IMR-90 (cell line): ENCODE results near the gene KIF21A. TPM values are rescaled to one million over a fixed set of nuclear protein-coding genes. Genes with fewer than 3 reads are reported as not detected.

Experiments used
- ATAC-seq: fragments of 200-7000 bp; cut with Tn5 transposase; 2 replicates; pipeline ENCODE4 v1.9.1; 2020; ENCODE audit warnings: low read depth, mild to moderate bottlenecking, moderate library complexity
- BruUV-seq: library from RNA; stranded (reverse); fragments of 400-500 nt; replicated peaks from 2 replicates; lab custom pipeline; 2021; lab: Mats Ljungman, UMichigan
- CTCF ChIA-PET: fragments of 300-600 bp; formaldehyde crosslinking; extraction: SDS; loops from one replicate; lab custom pipeline; 2021; ENCODE audit warnings: antibody characterized with exemption; lab: Yijun Ruan, JAX
- POLR2A ChIA-PET: fragments of 300-600 bp; sonication (Branson Sonifier 250); formaldehyde crosslinking; loops from one replicate; lab custom pipeline; 2022; ENCODE audit warnings: antibody characterized with exemption; ENCODE audit not compliant: unreplicated experiment; lab: Charles Lee
- DNase-seq: peaks from one replicate; pipeline ENCODE4 v3.0.0; 2013
- H2AFZ ChIP-seq: replicated peaks from 2 replicates; pipeline ENCODE3; 2013; ENCODE audit warnings: low read length, mild to moderate bottlenecking; ENCODE audit not compliant: poor library complexity
- H2AK5ac ChIP-seq: 2 replicates; pipeline ENCODE4 v1.6.1; 2013; ENCODE audit warnings: low read depth, low read length, inconsistent platforms
- H2AK9ac ChIP-seq: replicated peaks from 2 replicates; pipeline ENCODE3; 2013; ENCODE audit warnings: mild to moderate bottlenecking, low read depth, low read length, moderate library complexity; ENCODE audit not compliant: poor library complexity
- H2BK120ac ChIP-seq: 2 replicates; pipeline ENCODE4 v1.6.1; 2013; ENCODE audit warnings: low read depth, low read length, inconsistent platforms
- H2BK15ac ChIP-seq: 3 replicates; pipeline ENCODE4 v1.6.1; 2013; ENCODE audit warnings: low read depth, low read length, inconsistent platforms
- H2BK20ac ChIP-seq: 2 replicates; pipeline ENCODE4 v1.6.1; 2013; ENCODE audit warnings: low read depth, mild to moderate bottlenecking, inconsistent platforms, low read length, moderate library complexity
- H2BK5ac ChIP-seq: 2 replicates; pipeline ENCODE4 v1.6.1; 2013; ENCODE audit warnings: mild to moderate bottlenecking, low read depth, low read length, inconsistent platforms; ENCODE audit not compliant: poor library complexity, severe bottlenecking
- H3K14ac ChIP-seq: replicated peaks from 2 replicates; pipeline ENCODE4 v1.6.1; 2013; ENCODE audit warnings: low read depth, low read length, inconsistent platforms
- H3K18ac ChIP-seq: 2 replicates; pipeline ENCODE4 v1.6.1; 2013; ENCODE audit warnings: low read depth, low read length, control low read depth
- H3K23ac ChIP-seq: 2 replicates; pipeline ENCODE4 v1.6.1; 2013; ENCODE audit warnings: low read depth, low read length, inconsistent platforms
- H3K27ac ChIP-seq: 2 replicates; pipeline ENCODE4 v1.5.1; 2013; ENCODE audit warnings: mild to moderate bottlenecking, control low read depth, low read length; ENCODE audit not compliant: insufficient read depth
- H3K27me3 ChIP-seq: 2 replicates; pipeline ENCODE4 v1.6.1; 2013; ENCODE audit warnings: low read length; ENCODE audit not compliant: control insufficient read depth, insufficient read depth
- H3K36me3 ChIP-seq: 2 replicates; pipeline ENCODE4 v1.6.1; 2013; ENCODE audit warnings: low read length, mixed read lengths; ENCODE audit not compliant: control insufficient read depth, insufficient read depth
- H3K4ac ChIP-seq: 2 replicates; pipeline ENCODE4 v1.6.1; 2013; ENCODE audit warnings: low read depth, low read length, inconsistent platforms
- H3K4me1 ChIP-seq: 2 replicates; pipeline ENCODE4 v1.6.1; 2013; ENCODE audit warnings: low read length, mixed read lengths; ENCODE audit not compliant: control insufficient read depth, insufficient read depth
- H3K4me2 ChIP-seq: 2 replicates; pipeline ENCODE4 v1.6.1; 2013; ENCODE audit warnings: low read depth, mild to moderate bottlenecking, control low read depth, low read length, moderate library complexity
- H3K4me3 ChIP-seq: 2 replicates; pipeline ENCODE4 v1.5.1; 2013; ENCODE audit warnings: low read depth, mild to moderate bottlenecking, control low read depth, low read length, moderate library complexity; ENCODE audit not compliant: insufficient read depth
- H3K56ac ChIP-seq: 2 replicates; pipeline ENCODE4 v1.6.1; 2013; ENCODE audit warnings: low read length, inconsistent platforms; ENCODE audit not compliant: insufficient read depth; ENCODE audit errors: extremely low read depth
- H3K79me1 ChIP-seq, 2 experiments: 2 replicates each; pipeline ENCODE4 v1.6.1; 2013; ENCODE audit warnings: low read length in 2 of 2, inconsistent platforms in 1 of 2, low read depth in 1 of 2
- H3K9ac ChIP-seq: 2 replicates; pipeline ENCODE4 v1.6.1; 2013; ENCODE audit warnings: low read depth, low read length, control low read depth
- H3K9me1 ChIP-seq: 2 replicates; pipeline ENCODE4 v1.6.1; 2013; ENCODE audit warnings: low read length, inconsistent platforms; ENCODE audit not compliant: insufficient read depth
- H3K9me3 ChIP-seq: 2 replicates; pipeline ENCODE4 v1.6.1; 2013; ENCODE audit warnings: low read length; ENCODE audit not compliant: control insufficient read depth, insufficient read depth
- H4K20me1 ChIP-seq: 2 replicates; pipeline ENCODE4 v1.6.1; 2013; ENCODE audit warnings: low read length, inconsistent platforms; ENCODE audit not compliant: insufficient read depth
- H4K5ac ChIP-seq: 2 replicates; pipeline ENCODE4 v1.6.1; 2013; ENCODE audit warnings: mild to moderate bottlenecking, low read depth, low read length, control low read depth
- H4K8ac ChIP-seq, 2 experiments: 2 replicates each; pipeline ENCODE4 v1.6.1; 2013; ENCODE audit warnings: low read depth in 2 of 2, low read length in 2 of 2, control low read depth in 1 of 2, inconsistent platforms in 1 of 2
- H4K91ac ChIP-seq: 2 replicates; pipeline ENCODE4 v1.6.1; 2013; ENCODE audit warnings: low read depth, low read length, inconsistent platforms; ENCODE audit not compliant: insufficient read depth
- BHLHE40 ChIP-seq: fragments of 150-350 bp; IDR thresholded peaks from 2 replicates; pipeline ENCODE4 v1.6.1; 2016; ENCODE audit warnings: mild to moderate bottlenecking, low read depth, low read length
- CEBPB ChIP-seq: IDR thresholded peaks from 2 replicates; pipeline ENCODE4 v1.6.1; 2012; ENCODE audit warnings: low read depth, low read length, improper control_type of control experiment
- CHD1 ChIP-seq: IDR thresholded peaks from 2 replicates; pipeline ENCODE4 v1.6.1; 2012; ENCODE audit warnings: low read depth, low read length, improper control_type of control experiment
- CTCF ChIP-seq: conservative IDR thresholded peaks from 2 replicates; pipeline ENCODE4 v1.5.1; 2012; ENCODE audit warnings: mild to moderate bottlenecking, low read depth, low read length, improper control_type of control experiment
- ELK1 ChIP-seq: fragments of 150-350 bp; IDR thresholded peaks from 2 replicates; pipeline ENCODE4 v1.6.1; 2016; ENCODE audit warnings: low read depth, mild to moderate bottlenecking, low read length, moderate library complexity, borderline replicate concordance
- FOS ChIP-seq: fragments of 150-350 bp; IDR thresholded peaks from 2 replicates; pipeline ENCODE4 v1.6.1; 2016; ENCODE audit warnings: low read depth, low read length
- MAFK ChIP-seq: IDR thresholded peaks from 2 replicates; pipeline ENCODE4 v1.6.1; 2012; ENCODE audit warnings: low read depth, low read length, improper control_type of control experiment
- MAZ ChIP-seq: IDR thresholded peaks from 2 replicates; pipeline ENCODE4 v1.6.1; 2012; ENCODE audit warnings: low read depth, mild to moderate bottlenecking, low read length, improper control_type of control experiment, moderate library complexity, borderline replicate concordance
- MXI1 ChIP-seq: IDR thresholded peaks from 2 replicates; pipeline ENCODE4 v1.6.1; 2012; ENCODE audit warnings: low read depth, mild to moderate bottlenecking, low read length, moderate library complexity, borderline replicate concordance
- NFE2L2 ChIP-seq: fragments of 150-350 bp; IDR thresholded peaks from 2 replicates; pipeline ENCODE4 v1.6.1; 2016; ENCODE audit warnings: low read depth, mild to moderate bottlenecking, low read length
- POLR2A ChIP-seq: IDR thresholded peaks from 2 replicates; pipeline ENCODE4 v1.6.1; 2012; ENCODE audit warnings: mild to moderate bottlenecking, low read depth, low read length
- RAD21 ChIP-seq: IDR thresholded peaks from 2 replicates; pipeline ENCODE4 v1.6.1; 2012; ENCODE audit warnings: low read length, improper control_type of control experiment
- RCOR1 ChIP-seq: IDR thresholded peaks from 2 replicates; pipeline ENCODE4 v1.6.1; 2012; ENCODE audit warnings: mild to moderate bottlenecking, low read length, improper control_type of control experiment; ENCODE audit not compliant: insufficient replicate concordance
- RFX5 ChIP-seq: IDR thresholded peaks from 2 replicates; pipeline ENCODE4 v1.8.0; 2012; ENCODE audit warnings: low read depth, mild to moderate bottlenecking, low read length, moderate library complexity
- USF2 ChIP-seq: fragments of 150-350 bp; IDR thresholded peaks from 2 replicates; pipeline ENCODE4 v1.6.1; 2017; ENCODE audit warnings: mild to moderate bottlenecking, antibody characterized with exemption, low read length, low read depth
- dilution Hi-C: fragments of 300-500 bp; cut with HindIII; formaldehyde crosslinking; loops from one replicate; pipeline ENCODE4 v1.14.3; 2018; ENCODE audit warnings: low sequenced_read_pairs; ENCODE audit not compliant: unreplicated experiment
- in situ Hi-C: fragments of 300-500 bp; cut with MboI; formaldehyde crosslinking; loops from 3 replicates; pipeline ENCODE4 v1.14.3; 2019; ENCODE audit warnings: low sequenced_read_pairs, inconsistent platforms, mixed read lengths
- intact Hi-C: fragments of 100-400 bp; cut with micrococcal nuclease; formaldehyde crosslinking; loops from 2 replicates; pipeline ENCODE4 v1.10.0; 2022
- polyA plus RNA-seq, 3 experiments: library from polyadenylated mRNA; depleted of rRNA; stranded (reverse); fragments of >200 nt; gene quantifications; 2 replicates each; pipeline ENCODE4 v1.2.3, GENCODE V29; 2012; ENCODE audit warnings: low replicate concordance in 1 of 3
- total RNA-seq: library from RNA; depleted of rRNA; stranded (reverse); fragments of >200 nt; gene quantifications from 2 replicates; pipeline ENCODE4 v1.2.3, GENCODE V29; 2012

The KIF21A gene
- total and polyA plus RNA-seq, 2 of the 4 experiments (the other 2 are of a cell fraction), result 0.38 to 1.1 TPM

- H2AFZ ChIP-seq, result no peak overlapping the region
- POLR2A ChIA-PET, result no interaction called here
These were observed 24.5 kb upstream of the KIF21A start for GRCh38 chr12:39467432-39467870.

More at GRCh38 chr12:39467432-39467870, 24.5 kb upstream of the KIF21A start:
- Histone ChIP-seq H4K5ac (no peak overlapping the region), H3K4me2 (no peak overlapping the region), H4K8ac (no peak overlapping the region), H3K36me3 (no peaks in the 10 kb centered on the region), H4K20me1 (no peaks in the 10 kb centered on the region), H3K79me1 (no peaks in the 10 kb centered on the region), H3K9ac (no peak overlapping the region), H2BK120ac (no peak overlapping the region), H3K4me1 (no peaks in the 10 kb centered on the region), H4K91ac (no peak overlapping the region), H3K23ac (no peak overlapping the region), H3K9me3 (no peaks in the 10 kb centered on the region), H2BK20ac (no peak overlapping the region), H2AK9ac (no peak overlapping the region), H3K4me3 (no peak overlapping the region), H3K9me1 (no peaks in the 10 kb centered on the region), H3K18ac (no peak overlapping the region), H2BK15ac (no peak overlapping the region), H3K56ac (no peak overlapping the region), H3K14ac (no peak overlapping the region), H3K27me3 (no peaks in the 10 kb centered on the region), H3K4ac (no peak overlapping the region), H2AK5ac (no peak overlapping the region), H2BK5ac (no peak overlapping the region), H3K27ac (no peak overlapping the region)
- in situ Hi-C loops, result no loop called here
- TF ChIP-seq ELK1, result no peak
- no peak for TF ChIP-seq FOS
- no peak for TF ChIP-seq RCOR1
- no peak for TF ChIP-seq CEBPB
- no peak for TF ChIP-seq RFX5
- no peak for TF ChIP-seq CTCF
- no peak for TF ChIP-seq BHLHE40
- TF ChIP-seq MAZ, result no peak
- no peak for TF ChIP-seq NFE2L2
- TF ChIP-seq MAFK, result no peak
- TF ChIP-seq MXI1, result no peak
- no peak for TF ChIP-seq RAD21
- no peak for TF ChIP-seq CHD1
- no peak for TF ChIP-seq POLR2A
- TF ChIP-seq USF2, result no peak
- no peak for DNase-seq
- intact Hi-C loops, result no loop called here
- no TSS peak for BruUV-seq
- no peak for ATAC-seq
- dilution Hi-C loops, result no loop called here
- CTCF ChIA-PET, result no interaction called here
